Mesenchymal stem cell (in vitro differentiated cells and primary cell): Measurements from ENCODE around the gene DKC1.

ENCODE experiments used
- DNase-seq: peaks from one replicate; pipeline ENCODE4 v3.0.0-alpha.2; 2013
- H2AFZ ChIP-seq: one replicate; pipeline ENCODE4 v1.6.1; 2013; ENCODE audit warnings: low read depth, mild to moderate bottlenecking, control low read depth, inconsistent platforms, low read length, moderate library complexity
- H2AK5ac ChIP-seq: 2 replicates; pipeline ENCODE4 v1.6.1; 2013; ENCODE audit warnings: low read length, moderate library complexity, mild to moderate bottlenecking, inconsistent platforms; ENCODE audit not compliant: severe bottlenecking
- H2BK120ac ChIP-seq: one replicate; pipeline ENCODE4 v1.6.1; 2013; ENCODE audit warnings: low read depth, mild to moderate bottlenecking, inconsistent platforms, low read length, moderate library complexity
- H2BK12ac ChIP-seq, 2 experiments: one replicate each; pipeline ENCODE4 v1.6.1; 2013; ENCODE audit warnings: inconsistent platforms in 2 of 2, low read length in 2 of 2, mild to moderate bottlenecking in 2 of 2, moderate library complexity in 2 of 2, control low read depth in 1 of 2
- H2BK15ac ChIP-seq: one replicate; pipeline ENCODE4 v1.6.1; 2013; ENCODE audit warnings: mild to moderate bottlenecking, low read depth, inconsistent platforms; ENCODE audit not compliant: poor library complexity, severe bottlenecking
- H2BK5ac ChIP-seq: 2 replicates; pipeline ENCODE4 v1.6.1; 2013; ENCODE audit warnings: low read depth, mild to moderate bottlenecking, low read length, control low read depth, inconsistent platforms; ENCODE audit not compliant: poor library complexity, severe bottlenecking
- H3K14ac ChIP-seq, 2 experiments: one replicate each; pipeline ENCODE4 v1.6.1; 2013; ENCODE audit warnings: inconsistent platforms in 2 of 2, low read length in 2 of 2, control low read depth in 1 of 2, mild to moderate bottlenecking in 1 of 2, moderate library complexity in 1 of 2
- H3K18ac ChIP-seq, 2 experiments: one replicate each; pipeline ENCODE4 v1.6.1; 2013; ENCODE audit warnings: inconsistent platforms in 2 of 2, low read length in 2 of 2, control low read depth in 1 of 2, low read depth in 1 of 2, mild to moderate bottlenecking in 1 of 2
- H3K23ac ChIP-seq, 2 experiments: one replicate each; pipeline ENCODE4 v1.6.1; 2013; ENCODE audit warnings: inconsistent platforms in 2 of 2, low read length in 2 of 2, mild to moderate bottlenecking in 2 of 2, moderate library complexity in 2 of 2, control low read depth in 1 of 2
- H3K27ac ChIP-seq: 2 replicates; pipeline ENCODE4 v1.5.1; 2013; ENCODE audit warnings: mild to moderate bottlenecking, moderate library complexity, low read length, control low read depth, inconsistent platforms; ENCODE audit not compliant: poor library complexity, severe bottlenecking
- H3K27me3 ChIP-seq, 2 experiments: 2 replicates each; pipeline versions ENCODE4 v1.6.1 to v1.7.0; 2013; ENCODE audit warnings: low read length in 2 of 2, mild to moderate bottlenecking in 2 of 2, moderate library complexity in 2 of 2, control low read depth in 1 of 2, inconsistent platforms in 1 of 2; ENCODE audit not compliant: control insufficient read depth in 1 of 2, insufficient read depth in 1 of 2
- H3K36me3 ChIP-seq, 2 experiments: 2 replicates each; pipeline versions ENCODE4 v1.6.1 to v1.7.0; 2013; ENCODE audit warnings: low read length in 2 of 2, control low read depth in 1 of 2, inconsistent platforms in 1 of 2, low read depth in 1 of 2, mild to moderate bottlenecking in 1 of 2; ENCODE audit not compliant: insufficient read depth in 2 of 2, control insufficient read depth in 1 of 2
- H3K4ac ChIP-seq, 2 experiments: one replicate each; pipeline ENCODE4 v1.6.1; 2013; ENCODE audit warnings: inconsistent platforms in 2 of 2, low read length in 2 of 2, mild to moderate bottlenecking in 2 of 2, moderate library complexity in 2 of 2, control low read depth in 1 of 2, low read depth in 1 of 2
- H3K4me1 ChIP-seq: 2 replicates; pipeline ENCODE4 v1.6.1; 2013; ENCODE audit warnings: low read depth, low read length, control low read depth; ENCODE audit not compliant: control insufficient read depth, insufficient read depth
- H3K4me2 ChIP-seq: 2 replicates; pipeline ENCODE4 v1.6.1; 2013; ENCODE audit warnings: low read length, mild to moderate bottlenecking, inconsistent platforms; ENCODE audit not compliant: poor library complexity, severe bottlenecking
- H3K4me3 ChIP-seq, 2 experiments: 2 replicates each; pipeline versions ENCODE4 v1.5.1 to v1.7.0; 2013; ENCODE audit warnings: low read length in 2 of 2, mild to moderate bottlenecking in 2 of 2, control low read depth in 1 of 2, low read depth in 1 of 2; ENCODE audit not compliant: insufficient read depth in 1 of 2
- H3K79me1 ChIP-seq: replicated peaks from 2 replicates; pipeline ENCODE4 v1.6.1; 2013; ENCODE audit warnings: mild to moderate bottlenecking, control low read depth, low read length, inconsistent platforms; ENCODE audit not compliant: poor library complexity, severe bottlenecking
- H3K9ac ChIP-seq: 2 replicates; pipeline ENCODE4 v1.7.0; 2013; ENCODE audit warnings: mild to moderate bottlenecking, low read length, moderate library complexity
- H3K9me3 ChIP-seq: 2 replicates; pipeline ENCODE4 v1.7.0; 2013; ENCODE audit warnings: mild to moderate bottlenecking, low read length; ENCODE audit not compliant: control insufficient read depth
- H4K8ac ChIP-seq: one replicate; pipeline ENCODE4 v1.6.1; 2013; ENCODE audit warnings: inconsistent platforms, mild to moderate bottlenecking, low read length, moderate library complexity
- H4K91ac ChIP-seq: one replicate; pipeline ENCODE4 v1.6.1; 2013; ENCODE audit warnings: mild to moderate bottlenecking, low read length, inconsistent platforms
- WGBS: methylation state at CpG from one replicate; pipeline ENCODE4 v1.1.7; 2013; ENCODE audit warnings: mixed read lengths; 5-methylcytosine and 5-hydroxymethylcytosine counted together

DKC1 gene

GRCh38 chrX:154748712-154749339 is 13.8 kb upstream of the DKC1 start:
- no peak overlapping the region for H4K8ac ChIP-seq
- H3K9ac ChIP-seq = peak overlapping the region; percentile 43
- H3K23ac ChIP-seq = no peak overlapping the region
- no peak overlapping the region for H3K18ac ChIP-seq
- no peak overlapping the region for H3K14ac ChIP-seq
- H2AFZ ChIP-seq = no peak overlapping the region
- no peaks in the 10 kb centered on the region for H3K36me3 ChIP-seq
- no peak overlapping the region for H2BK120ac ChIP-seq
- H3K9me3 ChIP-seq = no peaks in the 10 kb centered on the region
- H2BK15ac ChIP-seq = no peak overlapping the region
- H3K4me2 ChIP-seq = no peak overlapping the region
- no peak overlapping the region for H4K91ac ChIP-seq
- peaks cover 2% of the 10 kb centered on the region for H3K4me1 ChIP-seq
- H2AK5ac ChIP-seq = no peak overlapping the region
- no peak overlapping the region for H2BK12ac ChIP-seq
- H3K27ac ChIP-seq = no peak overlapping the region
- H3K4me3 ChIP-seq = no peak overlapping the region
- peak; percentile 68 for DNase-seq
- no peak overlapping the region for H2BK5ac ChIP-seq
- 22% methylated on average over 8 of the region's 11 CpGs for WGBS
- no peaks in the 10 kb centered on the region for H3K79me1 ChIP-seq
- H3K27me3 ChIP-seq = peaks cover 24 to 27% of the 10 kb centered on the region in 2 experiments
- no peak overlapping the region for H3K4ac ChIP-seq

GRCh38 chrX:154749856-154750255 is 12.8 kb upstream of the DKC1 start:
- no peaks in the 10 kb centered on the region for H3K9me3 ChIP-seq
- no peak overlapping the region for H3K18ac ChIP-seq
- no peak overlapping the region for H2BK12ac ChIP-seq
- H3K23ac ChIP-seq = no peak overlapping the region
- no peak overlapping the region for H3K4me2 ChIP-seq
- no peak overlapping the region for H2BK15ac ChIP-seq
- no peak overlapping the region for H2BK120ac ChIP-seq
- peak overlapping the region; percentile 79 for H3K9ac ChIP-seq
- H3K4me3 ChIP-seq = peak overlapping the region in 1 of 2 experiments; percentile 78
- H2AK5ac ChIP-seq = no peak overlapping the region
- H2AFZ ChIP-seq = no peak overlapping the region
- H3K79me1 ChIP-seq = no peaks in the 10 kb centered on the region
- H3K4me1 ChIP-seq = peaks cover 2% of the 10 kb centered on the region
- peak; percentile 43 for DNase-seq
- no peak overlapping the region for H4K8ac ChIP-seq
- H3K27me3 ChIP-seq = peaks cover 24 to 27% of the 10 kb centered on the region in 2 experiments
- no peak overlapping the region for H3K27ac ChIP-seq
- H4K91ac ChIP-seq = no peak overlapping the region
- no peaks in the 10 kb centered on the region for H3K36me3 ChIP-seq
- WGBS = 28% methylated on average over 4 of the region's 6 CpGs
- H3K4ac ChIP-seq = no peak overlapping the region
- no peak overlapping the region for H3K14ac ChIP-seq
- no peak overlapping the region for H2BK5ac ChIP-seq

GRCh38 chrX:154750301-154751202 is 12.1 kb upstream of the DKC1 start, which contains the start of gene GAB3:
Gene GAB3, minus strand, starts transcription at chrX:154751077. Its CDS starts 52 bp downstream, at chrX:154751025.
- peaks cover 24 to 27% of the 10 kb centered on the region in 2 experiments for H3K27me3 ChIP-seq
- H3K14ac ChIP-seq = peak within 1 kb of the TSS in 1 of 2 experiments; percentile 89
- peak within 1 kb of the TSS; percentile 69 for H2AFZ ChIP-seq
- H2BK12ac ChIP-seq = peak within 1 kb of the TSS in 1 of 2 experiments; percentile 25
- no peak within 1 kb of the TSS for H3K23ac ChIP-seq
- H3K4me3 ChIP-seq = peak within 1 kb of the TSS; percentile 51 to 78
- H2BK15ac ChIP-seq = peak within 1 kb of the TSS; percentile 28
- peak; percentile 57 for DNase-seq
- H2BK5ac ChIP-seq = no peak within 1 kb of the TSS
- H3K27ac ChIP-seq = no peak within 1 kb of the TSS
- peak within 1 kb of the TSS; percentile 79 for H3K9ac ChIP-seq
- H4K91ac ChIP-seq = no peak within 1 kb of the TSS
- 2% methylated on average over 35 of the region's 98 CpGs for WGBS
- peak within 1 kb of the TSS; percentile 34 for H2BK120ac ChIP-seq
- no peaks in the 10 kb centered on the region for H3K9me3 ChIP-seq
- no peak within 1 kb of the TSS for H2AK5ac ChIP-seq
- peak within 1 kb of the TSS; percentile 79 for H3K4me2 ChIP-seq
- peaks cover 2% of the 10 kb centered on the region for H3K4me1 ChIP-seq
- H3K18ac ChIP-seq = peak within 1 kb of the TSS; percentile 43 to 62
- no peaks in the 10 kb centered on the region for H3K36me3 ChIP-seq
- peak within 1 kb of the TSS; percentile 64 for H4K8ac ChIP-seq
- H3K79me1 ChIP-seq = no peaks in the 10 kb centered on the region
- peak within 1 kb of the TSS in 1 of 2 experiments; percentile 80 for H3K4ac ChIP-seq

- Histone ChIP-seq H3K36me3 (no peaks in the 10 kb centered on the region), H4K8ac (peak overlapping the region; percentile 10), H3K79me1 (no peaks in the 10 kb centered on the region), H3K4me1 (peaks cover 2% of the 10 kb centered on the region), H3K4me2 (peak overlapping the region; percentile 79), H3K27me3 (peaks cover 24 to 27% of the 10 kb centered on the region in 2 experiments), H2AFZ (no peak overlapping the region), H3K9ac (no peak overlapping the region), H2AK5ac (no peak overlapping the region), H2BK12ac (no peak overlapping the region), H3K23ac (no peak overlapping the region), H3K18ac (peak overlapping the region in 1 of 2 experiments; percentile 28), H3K14ac (no peak overlapping the region), H2BK120ac (peak overlapping the region; percentile 34), H3K4ac (no peak overlapping the region), H2BK5ac (no peak overlapping the region), H4K91ac (no peak overlapping the region), H3K4me3 (peak overlapping the region in 1 of 2 experiments; percentile 28), H2BK15ac (no peak overlapping the region), H3K9me3 (no peaks in the 10 kb centered on the region), H3K27ac (no peak overlapping the region)
- WGBS = 51% methylated on average over 8 of the region's 20 CpGs
- no peak for DNase-seq
Observed at GRCh38 chrX:154751203-154751668, 11.4 kb upstream of the DKC1 start.
